ENCODE results near the gene C1orf216. TPM values are rescaled to one million over a fixed set of nuclear protein-coding genes. Genes with fewer than 3 reads are reported as not detected.

C1orf216 gene
- total and polyA plus RNA-seq, 10 of the 15 experiments (the other 5 are each of a cell fraction or from before 2014, with no cell fraction given), result 2.9 to 17.2 (median 11.3) TPM

DNA sequence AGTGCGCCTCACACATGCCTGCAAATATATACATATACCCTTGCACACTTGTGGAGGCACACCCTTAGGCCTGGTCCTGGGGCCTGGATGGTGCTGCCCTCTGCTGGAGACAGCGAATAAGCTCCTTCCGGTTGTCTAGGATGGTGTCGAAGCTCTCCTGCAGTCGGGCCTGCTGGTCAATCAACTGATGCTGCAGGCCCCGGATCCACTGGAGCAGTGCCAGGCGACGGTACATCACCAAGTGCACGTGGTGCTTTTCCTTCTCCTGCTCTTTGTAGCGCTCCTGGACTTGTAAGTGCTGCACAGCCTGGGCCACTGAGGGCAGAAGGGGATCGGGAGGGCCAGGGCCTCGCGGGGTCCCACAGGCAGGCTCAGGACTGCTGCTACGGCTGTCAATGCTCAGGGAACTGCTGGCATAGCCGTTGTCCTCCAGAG lies 3.1 kb downstream of the C1orf216 start (continued):
- TF ChIP-seq, protein P1, sequence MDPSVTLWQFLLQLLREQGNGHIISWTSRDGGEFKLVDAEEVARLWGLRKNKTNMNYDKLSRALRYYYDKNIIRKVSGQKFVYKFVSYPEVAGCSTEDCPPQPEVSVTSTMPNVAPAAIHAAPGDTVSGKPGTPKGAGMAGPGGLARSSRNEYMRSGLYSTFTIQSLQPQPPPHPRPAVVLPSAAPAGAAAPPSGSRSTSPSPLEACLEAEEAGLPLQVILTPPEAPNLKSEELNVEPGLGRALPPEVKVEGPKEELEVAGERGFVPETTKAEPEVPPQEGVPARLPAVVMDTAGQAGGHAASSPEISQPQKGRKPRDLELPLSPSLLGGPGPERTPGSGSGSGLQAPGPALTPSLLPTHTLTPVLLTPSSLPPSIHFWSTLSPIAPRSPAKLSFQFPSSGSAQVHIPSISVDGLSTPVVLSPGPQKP (IDR thresholded peaks at IDR 0.05; ENCODE audit: low read depth, low read length), result peak; percentile 91
- no peak for TF ChIP-seq SMAD1 (IDR thresholded peaks at IDR 0.05; ENCODE audit: low read depth, partially characterized antibody)
- TF ChIP-seq, protein P2, sequence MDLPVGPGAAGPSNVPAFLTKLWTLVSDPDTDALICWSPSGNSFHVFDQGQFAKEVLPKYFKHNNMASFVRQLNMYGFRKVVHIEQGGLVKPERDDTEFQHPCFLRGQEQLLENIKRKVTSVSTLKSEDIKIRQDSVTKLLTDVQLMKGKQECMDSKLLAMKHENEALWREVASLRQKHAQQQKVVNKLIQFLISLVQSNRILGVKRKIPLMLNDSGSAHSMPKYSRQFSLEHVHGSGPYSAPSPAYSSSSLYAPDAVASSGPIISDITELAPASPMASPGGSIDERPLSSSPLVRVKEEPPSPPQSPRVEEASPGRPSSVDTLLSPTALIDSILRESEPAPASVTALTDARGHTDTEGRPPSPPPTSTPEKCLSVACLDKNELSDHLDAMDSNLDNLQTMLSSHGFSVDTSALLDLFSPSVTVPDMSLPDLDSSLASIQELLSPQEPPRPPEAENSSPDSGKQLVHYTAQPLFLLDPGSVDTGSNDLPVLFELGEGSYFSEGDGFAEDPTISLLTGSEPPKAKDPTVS (IDR thresholded peaks at IDR 0.05; ENCODE audit: low read depth, low read length), result no peak
- TF ChIP-seq, protein P3, sequence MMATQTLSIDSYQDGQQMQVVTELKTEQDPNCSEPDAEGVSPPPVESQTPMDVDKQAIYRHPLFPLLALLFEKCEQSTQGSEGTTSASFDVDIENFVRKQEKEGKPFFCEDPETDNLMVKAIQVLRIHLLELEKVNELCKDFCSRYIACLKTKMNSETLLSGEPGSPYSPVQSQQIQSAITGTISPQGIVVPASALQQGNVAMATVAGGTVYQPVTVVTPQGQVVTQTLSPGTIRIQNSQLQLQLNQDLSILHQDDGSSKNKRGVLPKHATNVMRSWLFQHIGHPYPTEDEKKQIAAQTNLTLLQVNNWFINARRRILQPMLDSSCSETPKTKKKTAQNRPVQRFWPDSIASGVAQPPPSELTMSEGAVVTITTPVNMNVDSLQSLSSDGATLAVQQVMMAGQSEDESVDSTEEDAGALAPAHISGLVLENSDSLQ (IDR thresholded peaks at IDR 0.05), result peak; percentile 64
- TF ChIP-seq CTCF (IDR thresholded peaks at IDR 0.05 in 2 of 3, conservative IDR thresholded peaks at IDR 0.05 in 1 of 3; ENCODE audit: control insufficient read depth in 2 of 3, extremely low read depth in 1 of 3, insufficient read depth in 1 of 3, low read depth in 3 of 3, low read length in 3 of 3), result peak; percentile 88 to 92 (median 92); a peak in 5 of 6 replicates
- no peak for TF ChIP-seq LARP7 (IDR thresholded peaks at IDR 0.05)
- no peak for TF ChIP-seq ATF3 (IDR thresholded peaks at IDR 0.05; ENCODE audit: borderline replicate concordance, extremely low read depth, low read depth, low read length)
- TF ChIP-seq BMI1 (IDR thresholded peaks at IDR 0.05; ENCODE audit: borderline replicate concordance), result no peak
